ENCODE measurements around the gene GNAI2. TPM values are rescaled to one million over a fixed set of nuclear protein-coding genes. Genes with fewer than 3 reads are reported as not detected.

The GNAI2 gene
- total RNA-seq = 100 to 1,000 TPM; 493 to 519 TPM

DNA sequence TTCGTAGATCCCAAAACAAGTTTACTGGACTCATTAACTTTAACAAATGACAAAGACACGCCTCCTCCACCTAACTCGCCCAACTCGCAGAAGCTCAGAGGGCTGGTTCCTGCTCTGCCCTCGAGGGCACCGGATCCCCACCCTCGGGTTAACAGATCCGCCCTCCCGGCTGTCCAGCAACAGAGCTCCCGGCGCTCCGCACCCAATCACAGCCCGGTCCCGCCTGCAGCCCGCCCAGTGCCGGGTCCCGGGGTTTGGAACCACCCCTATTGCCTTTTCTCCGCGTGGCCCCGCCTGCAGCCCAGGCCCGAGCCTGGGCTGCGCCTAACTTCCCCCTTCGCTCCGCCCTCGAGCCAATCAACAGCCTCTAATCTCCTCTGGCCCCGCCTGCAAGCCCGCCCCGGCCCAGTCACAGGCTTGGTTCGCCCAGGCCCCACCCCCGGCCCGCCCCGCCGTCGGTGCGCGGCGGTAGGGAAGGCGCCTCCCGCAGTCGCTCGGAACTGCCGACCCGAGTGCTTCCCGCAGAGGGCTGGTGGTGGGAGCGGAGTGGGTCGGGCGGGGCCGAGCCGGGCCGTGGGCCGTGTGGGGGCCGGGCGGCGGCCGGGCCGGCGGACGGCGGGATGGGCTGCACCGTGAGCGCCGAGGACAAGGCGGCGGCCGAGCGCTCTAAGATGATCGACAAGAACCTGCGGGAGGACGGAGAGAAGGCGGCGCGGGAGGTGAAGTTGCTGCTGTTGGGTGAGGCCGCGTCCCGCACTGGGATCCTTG, at the start of gene GNAI2:
TSS of gene GNAI2 (plus strand) at position 489 of the 768 bp plus-strand sequence. CDS start at position 621, 132 bp downstream.
- no peaks in the 10 kb centered on the region for H3K27me3 Mint-ChIP-seq
- H3K27ac Mint-ChIP-seq = peak within 1 kb of the TSS; percentile 98
- CTCF ChIA-PET = interaction anchor here (0.6 to 3.8 kb wide), 11 partner anchors 8 to 883 kb away, joined by 3 to 76 read pairs (median 5); no protein-coding TSS in a partner anchor
- H3K36me3 Mint-ChIP-seq (ENCODE audit: low read depth) = peaks cover 39% of the 10 kb centered on the region
- H3K9me3 Mint-ChIP-seq = no peaks in the 10 kb centered on the region
- DNase-seq = peak; percentile 99
- H3K4me3 Mint-ChIP-seq = peak within 1 kb of the TSS; percentile 99
- POLR2A ChIA-PET = interaction anchor here (0.6 to 5.7 kb wide), 15 partner anchors 8 to 541 kb away, joined by 3 to 87 read pairs (median 4); partner anchors contain the start of genes HYAL3, NAA80, RASSF1 and TUSC2
- H3K4me1 Mint-ChIP-seq = peaks cover 42% of the 10 kb centered on the region

DNA sequence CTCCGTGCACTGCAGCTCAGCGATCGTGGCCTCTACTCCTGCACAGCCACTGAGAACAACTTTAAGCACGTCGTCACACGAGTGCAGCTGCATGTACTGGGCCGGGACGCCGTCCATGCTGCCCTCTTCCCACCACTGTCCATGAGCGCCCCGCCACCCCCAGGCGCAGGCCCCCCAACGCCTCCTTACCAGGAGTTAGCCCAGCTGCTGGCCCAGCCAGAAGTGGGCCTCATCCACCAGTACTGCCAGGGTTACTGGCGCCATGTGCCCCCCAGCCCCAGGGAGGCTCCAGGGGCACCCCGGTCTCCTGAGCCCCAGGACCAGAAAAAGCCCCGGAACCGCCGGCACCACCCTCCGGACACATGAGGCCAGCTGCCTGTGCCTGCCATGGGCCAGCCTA, 48.3 kb upstream of the GNAI2 start:
- Mint-ChIP-seq H3K27me3 (peaks cover 3% of the 10 kb centered on the region), H3K4me1 (peaks cover 2% of the 10 kb centered on the region), H3K36me3 (ENCODE audit: low read depth) (no peaks in the 10 kb centered on the region), H3K27ac (no peak overlapping the region), H3K9me3 (no peaks in the 10 kb centered on the region), H3K4me3 (no peak overlapping the region)
- DNase-seq = no peak
- ChIA-PET CTCF (no interaction called here), POLR2A (no interaction called here)

DNA sequence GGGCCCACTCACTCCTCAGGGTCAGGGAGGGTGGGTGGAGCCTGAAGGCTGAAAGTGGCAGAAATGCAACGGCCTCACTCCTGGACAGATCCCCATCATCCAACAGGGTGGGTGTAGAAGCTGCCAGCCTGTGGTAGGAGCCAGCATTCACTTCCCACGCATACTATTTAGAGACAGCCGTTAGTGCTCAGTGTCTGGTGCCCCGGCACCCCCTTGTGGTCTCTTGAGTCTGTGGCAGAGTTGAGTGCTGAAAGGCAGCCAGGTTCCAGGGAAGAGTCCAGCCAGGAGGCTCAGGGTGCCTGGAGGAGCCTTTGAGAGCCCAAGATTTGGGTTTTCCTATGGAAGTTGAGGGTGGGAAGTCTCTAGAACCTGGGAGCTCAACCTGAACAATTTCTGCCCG, 46.7 kb upstream of the GNAI2 start:
- DNase-seq = peak; percentile 53
- peaks cover 8% of the 10 kb centered on the region for H3K27me3 Mint-ChIP-seq
- POLR2A ChIA-PET = interaction anchor here (1.2 kb wide), 1 partner anchor 63 kb away, joined by 3 read pairs; no protein-coding TSS in a partner anchor
- H3K27ac Mint-ChIP-seq = no peak overlapping the region
- H3K4me3 Mint-ChIP-seq = no peak overlapping the region
- H3K36me3 Mint-ChIP-seq (ENCODE audit: low read depth) = no peaks in the 10 kb centered on the region
- no peaks in the 10 kb centered on the region for H3K9me3 Mint-ChIP-seq
- CTCF ChIA-PET = interaction anchor here (1.0 to 3.7 kb wide), 3 partner anchors 21 to 57 kb away, joined by 3 to 34 read pairs (median 3); no protein-coding TSS in a partner anchor
- peaks cover 4% of the 10 kb centered on the region for H3K4me1 Mint-ChIP-seq

DNA sequence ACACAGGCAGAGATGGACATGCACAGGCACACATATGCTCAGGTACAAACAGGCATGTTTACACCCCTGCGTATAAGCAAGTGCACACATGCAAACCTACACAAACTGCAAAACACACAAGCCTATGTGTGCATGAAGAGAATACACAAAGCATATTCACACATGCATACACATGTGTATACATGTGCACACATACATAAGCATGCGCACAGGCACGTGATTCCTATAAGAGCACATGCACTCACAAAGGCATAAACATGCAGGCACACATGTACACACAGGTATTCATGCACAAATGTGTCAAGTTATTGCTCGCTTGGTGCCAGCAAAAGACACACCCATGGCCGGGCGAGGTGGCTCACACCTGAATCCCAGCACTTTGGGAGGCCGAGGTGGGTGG, 46.0 kb upstream of the GNAI2 start:
- H3K4me1 Mint-ChIP-seq = peaks cover 11% of the 10 kb centered on the region
- peaks cover 16% of the 10 kb centered on the region for H3K27me3 Mint-ChIP-seq
- POLR2A ChIA-PET = interaction anchor here (1.2 kb wide), 1 partner anchor 64 kb away, joined by 3 read pairs; no protein-coding TSS in a partner anchor
- H3K27ac Mint-ChIP-seq = no peak overlapping the region
- H3K36me3 Mint-ChIP-seq (ENCODE audit: low read depth) = no peaks in the 10 kb centered on the region
- H3K9me3 Mint-ChIP-seq = no peaks in the 10 kb centered on the region
- no peak overlapping the region for H3K4me3 Mint-ChIP-seq
- no peak for DNase-seq
- CTCF ChIA-PET = interaction anchor here (0.6 to 3.7 kb wide), 6 partner anchors 20 to 163 kb away, joined by 3 to 34 read pairs (median 4); no protein-coding TSS in a partner anchor

DNA sequence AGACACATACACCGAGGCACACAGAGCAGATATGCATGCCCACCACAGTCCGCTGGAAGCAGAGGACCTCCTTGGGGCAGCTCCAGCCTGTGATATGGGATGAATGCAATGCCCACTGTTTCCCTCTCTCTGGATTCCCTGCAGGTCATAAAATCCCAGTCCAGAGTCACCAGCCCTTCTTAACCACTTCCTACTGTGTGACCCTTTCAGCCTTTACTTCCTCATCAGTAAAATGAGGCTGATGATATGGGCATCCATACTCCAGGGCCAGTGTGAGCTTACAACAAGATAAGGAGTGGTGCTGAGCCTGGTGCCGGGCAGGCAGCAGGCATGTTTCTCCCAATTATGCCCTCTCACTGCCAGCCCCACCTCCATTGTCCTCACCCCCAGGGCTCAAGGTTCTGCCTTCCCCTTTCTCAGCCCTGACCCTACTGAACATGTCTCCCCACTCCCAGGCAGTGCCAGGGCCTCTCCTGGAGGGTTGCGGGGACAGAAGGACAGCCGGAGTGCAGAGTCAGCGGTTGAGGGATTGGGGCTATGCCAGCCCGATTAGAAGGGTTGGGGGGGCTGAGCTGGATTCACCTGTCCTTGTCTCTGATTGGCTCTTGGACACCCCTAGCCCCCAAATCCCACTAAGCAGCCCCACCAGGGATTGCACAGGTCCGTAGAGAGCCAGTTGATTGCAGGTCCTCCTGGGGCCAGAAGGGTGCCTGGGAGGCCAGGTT, 44.9 kb upstream of the GNAI2 start, which contains the start of gene GNAT1:
TSS of gene GNAT1 (plus strand) at position 675 of the 725 bp plus-strand sequence. CDS start 116 bp downstream, outside the sequence.
- POLR2A ChIA-PET = no interaction called here
- CTCF ChIA-PET = interaction anchor here (0.6 to 3.7 kb wide), 7 partner anchors 13 to 162 kb away, joined by 3 to 34 read pairs (median 5); no protein-coding TSS in a partner anchor
- no peaks in the 10 kb centered on the region for H3K36me3 Mint-ChIP-seq (ENCODE audit: low read depth)
- DNase-seq = no peak
- peaks cover 12% of the 10 kb centered on the region for H3K4me1 Mint-ChIP-seq
- H3K27ac Mint-ChIP-seq = no peak within 1 kb of the TSS
- H3K27me3 Mint-ChIP-seq = peaks cover 19% of the 10 kb centered on the region
- H3K9me3 Mint-ChIP-seq = no peaks in the 10 kb centered on the region
- no peak within 1 kb of the TSS for H3K4me3 Mint-ChIP-seq

DNA sequence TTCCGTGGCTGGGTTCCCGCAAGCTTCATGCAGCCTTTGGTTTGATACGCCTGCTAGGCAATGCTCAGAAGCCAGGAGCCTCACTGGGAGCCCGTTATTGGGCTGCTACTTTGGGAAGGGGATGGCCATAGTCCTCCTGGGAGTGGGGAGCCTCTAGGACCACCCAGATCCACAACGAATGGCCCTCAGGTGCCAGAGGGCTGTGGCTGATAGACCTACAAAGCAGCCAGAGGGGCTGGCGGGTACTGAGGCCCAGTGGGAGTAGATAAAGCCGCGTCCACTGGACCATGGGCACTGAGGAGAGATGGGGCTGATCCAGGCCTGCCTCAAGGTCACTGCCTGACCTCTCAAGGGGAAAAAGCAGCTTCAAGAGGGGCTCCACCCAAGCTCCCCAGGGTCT, 43.9 kb upstream of the GNAI2 start:
- Mint-ChIP-seq H3K27me3 (peaks cover 25% of the 10 kb centered on the region), H3K4me1 (peaks cover 12% of the 10 kb centered on the region), H3K9me3 (no peaks in the 10 kb centered on the region), H3K36me3 (ENCODE audit: low read depth) (no peaks in the 10 kb centered on the region), H3K27ac (no peak overlapping the region), H3K4me3 (no peak overlapping the region)
- POLR2A ChIA-PET = interaction anchor here (4.8 kb wide), 1 partner anchor 35 kb away, joined by 42 read pairs; no protein-coding TSS in a partner anchor
- CTCF ChIA-PET = interaction anchor here (0.7 to 5.1 kb wide), 12 partner anchors 12 to 108 kb away, joined by 3 to 56 read pairs (median 3); partner anchors contain the start of gene LSMEM2
- no peak for DNase-seq

DNA sequence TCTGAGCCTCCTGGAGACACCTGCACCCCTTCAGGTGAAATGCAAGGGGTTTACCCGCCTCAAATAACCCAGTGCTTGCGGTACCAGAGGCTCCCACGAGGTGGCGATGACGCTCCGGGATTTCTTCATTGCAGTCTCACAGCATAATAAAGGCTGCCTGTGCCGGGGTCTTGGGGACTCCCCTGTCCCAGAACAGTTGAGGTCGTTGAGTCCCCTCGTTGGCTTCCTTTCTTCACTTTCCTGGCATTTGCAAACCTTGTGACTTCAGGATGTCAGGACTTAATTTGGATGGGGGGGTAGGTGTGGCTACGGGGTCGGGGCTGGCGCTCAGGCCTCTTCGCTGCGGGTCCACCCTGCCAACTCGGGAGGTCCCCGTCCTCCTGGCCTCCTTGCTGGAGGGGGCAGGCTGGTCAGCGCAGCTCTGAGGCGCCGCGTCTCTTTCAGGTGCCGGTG, 43.3 kb upstream of the GNAI2 start:
- H3K4me3 Mint-ChIP-seq = no peak overlapping the region
- no peaks in the 10 kb centered on the region for H3K9me3 Mint-ChIP-seq
- ChIA-PET POLR2A (interaction anchor here (4.8 kb wide), 1 partner anchor 35 kb away, joined by 42 read pairs; no protein-coding TSS in a partner anchor), CTCF (interaction anchor here (0.7 to 5.1 kb wide), 11 partner anchors 14 to 107 kb away, joined by 3 to 56 read pairs (median 3); partner anchors contain the start of gene LSMEM2)
- H3K27me3 Mint-ChIP-seq = peaks cover 25% of the 10 kb centered on the region
- H3K36me3 Mint-ChIP-seq (ENCODE audit: low read depth) = no peaks in the 10 kb centered on the region
- H3K27ac Mint-ChIP-seq = no peak overlapping the region
- peaks cover 12% of the 10 kb centered on the region for H3K4me1 Mint-ChIP-seq
- DNase-seq = peak; percentile 85

DNA sequence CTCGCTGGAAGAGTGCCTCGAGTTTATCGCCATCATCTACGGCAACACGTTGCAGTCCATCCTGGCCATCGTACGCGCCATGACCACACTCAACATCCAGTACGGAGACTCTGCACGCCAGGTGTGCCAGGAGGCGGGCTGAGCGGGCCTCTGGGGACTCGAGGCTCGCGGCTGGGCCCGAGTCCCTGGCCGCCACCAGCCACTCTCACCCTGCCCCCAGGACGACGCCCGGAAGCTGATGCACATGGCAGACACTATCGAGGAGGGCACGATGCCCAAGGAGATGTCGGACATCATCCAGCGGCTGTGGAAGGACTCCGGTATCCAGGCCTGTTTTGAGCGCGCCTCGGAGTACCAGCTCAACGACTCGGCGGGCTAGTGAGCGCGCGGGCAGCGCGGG, 42.7 kb upstream of the GNAI2 start:
- Mint-ChIP-seq H3K27me3 (peaks cover 25% of the 10 kb centered on the region), H3K4me1 (peaks cover 12% of the 10 kb centered on the region), H3K36me3 (ENCODE audit: low read depth) (no peaks in the 10 kb centered on the region), H3K4me3 (no peak overlapping the region), H3K27ac (no peak overlapping the region), H3K9me3 (no peaks in the 10 kb centered on the region)
- CTCF ChIA-PET = interaction anchor here (1.3 to 5.1 kb wide), 5 partner anchors 19 to 85 kb away, joined by 3 to 101 read pairs (median 35); partner anchors contain the start of gene LSMEM2
- POLR2A ChIA-PET = interaction anchor here (2.0 to 4.8 kb wide), 3 partner anchors 10 to 78 kb away, joined by 8 to 42 read pairs (median 12); no protein-coding TSS in a partner anchor
- no peak for DNase-seq

DNA sequence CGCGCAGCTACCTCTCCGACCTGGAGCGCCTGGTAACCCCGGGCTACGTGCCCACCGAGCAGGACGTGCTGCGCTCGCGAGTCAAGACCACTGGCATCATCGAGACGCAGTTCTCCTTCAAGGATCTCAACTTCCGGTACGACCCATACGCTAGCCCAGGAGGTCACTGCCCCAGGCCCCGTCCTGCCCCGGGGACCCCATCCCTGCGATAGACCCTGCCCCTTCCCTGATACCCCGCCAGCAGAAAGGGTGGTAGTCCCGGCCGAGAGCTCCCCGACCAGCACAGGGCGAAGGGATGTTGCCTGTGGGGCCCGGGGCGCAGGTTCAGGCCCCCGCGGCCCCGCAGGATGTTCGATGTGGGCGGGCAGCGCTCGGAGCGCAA, 42.3 kb upstream of the GNAI2 start:
- Mint-ChIP-seq H3K36me3 (ENCODE audit: low read depth) (no peaks in the 10 kb centered on the region), H3K4me1 (peaks cover 12% of the 10 kb centered on the region), H3K27ac (no peak overlapping the region), H3K4me3 (no peak overlapping the region), H3K27me3 (peaks cover 25% of the 10 kb centered on the region), H3K9me3 (no peaks in the 10 kb centered on the region)
- ChIA-PET CTCF (interaction anchor here (1.1 to 5.1 kb wide), 10 partner anchors 12 to 131 kb away, joined by 3 to 101 read pairs (median 9); partner anchors contain the start of gene GNAI2), POLR2A (interaction anchor here (2.0 to 4.8 kb wide), 3 partner anchors 10 to 77 kb away, joined by 8 to 42 read pairs (median 12); no protein-coding TSS in a partner anchor)
- no peak for DNase-seq

DNA sequence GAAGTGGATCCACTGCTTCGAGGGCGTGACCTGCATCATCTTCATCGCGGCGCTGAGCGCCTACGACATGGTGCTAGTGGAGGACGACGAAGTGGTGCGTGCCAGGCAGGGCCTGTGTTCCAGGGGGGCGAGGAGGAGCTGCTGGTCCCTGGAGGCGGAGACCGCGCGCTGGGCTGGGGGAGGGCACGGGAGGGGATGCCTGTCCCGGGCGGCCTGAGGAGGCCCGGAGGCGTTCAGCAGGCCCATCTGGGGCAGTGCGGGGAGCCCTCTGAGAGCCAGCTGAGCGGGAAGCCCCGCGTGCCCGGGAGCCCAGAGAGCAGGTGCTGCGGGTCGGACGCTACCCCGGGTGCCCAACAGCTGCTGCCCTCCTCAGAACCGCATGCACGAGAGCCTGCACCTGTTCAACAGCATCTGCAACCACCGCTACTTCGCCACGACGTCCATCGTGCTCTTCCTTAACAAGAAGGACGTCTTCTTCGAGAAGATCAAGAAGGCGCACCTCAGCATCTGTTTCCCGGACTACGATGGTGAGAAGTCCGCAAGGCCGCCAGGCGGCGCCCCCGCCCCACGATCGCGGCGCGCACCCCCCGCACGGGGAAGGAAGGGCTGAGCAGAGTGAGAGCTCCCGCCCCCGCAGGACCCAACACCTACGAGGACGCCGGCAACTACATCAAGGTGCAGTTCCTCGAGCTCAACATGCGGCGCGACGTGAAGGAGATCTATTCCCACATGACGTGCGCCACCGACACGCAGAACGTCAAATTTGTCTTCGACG, 41.7 kb upstream of the GNAI2 start:
- Mint-ChIP-seq H3K4me3 (peak overlapping the region; percentile 17), H3K9me3 (no peaks in the 10 kb centered on the region), H3K36me3 (ENCODE audit: low read depth) (no peaks in the 10 kb centered on the region), H3K27me3 (peaks cover 27% of the 10 kb centered on the region), H3K4me1 (peaks cover 12% of the 10 kb centered on the region), H3K27ac (no peak overlapping the region)
- peak; percentile 80 for DNase-seq
- CTCF ChIA-PET = interaction anchor here (0.6 to 5.1 kb wide), 20 partner anchors 9 to 148 kb away, joined by 3 to 101 read pairs (median 5); partner anchors contain the start of gene GNAI2
- POLR2A ChIA-PET = interaction anchor here (0.9 to 4.8 kb wide), 6 partner anchors 9 to 77 kb away, joined by 3 to 42 read pairs (median 7); no protein-coding TSS in a partner anchor

DNA sequence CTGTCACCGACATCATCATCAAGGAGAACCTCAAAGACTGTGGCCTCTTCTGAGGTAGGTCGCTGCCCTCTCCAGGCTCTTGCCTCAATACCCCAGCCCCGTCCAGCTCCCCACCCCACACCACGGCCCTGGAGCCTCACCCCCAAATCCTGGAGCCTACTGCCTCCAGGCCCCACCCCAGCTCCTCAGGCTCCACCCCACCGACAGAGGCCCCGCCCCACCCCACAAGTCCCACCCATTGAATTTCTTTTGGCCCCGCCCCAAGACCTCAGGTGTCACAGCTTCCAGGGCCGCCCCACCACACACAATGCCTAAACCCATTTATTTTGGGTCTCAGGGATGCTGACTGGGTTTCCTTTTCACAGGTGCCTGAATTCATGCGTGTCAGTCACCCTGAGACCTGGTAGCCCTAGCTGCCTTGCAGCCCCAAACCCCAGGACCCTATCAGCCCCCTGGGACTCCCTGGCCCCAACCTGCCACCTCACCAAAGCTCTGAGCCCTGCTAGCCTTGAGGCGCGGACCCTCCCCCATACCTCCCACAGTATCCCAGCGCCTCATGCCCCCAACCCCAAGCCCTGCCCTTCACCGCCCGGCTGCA, 41.0 kb upstream of the GNAI2 start:
- Mint-ChIP-seq H3K4me1 (peaks cover 12% of the 10 kb centered on the region), H3K27me3 (peaks cover 27% of the 10 kb centered on the region), H3K27ac (no peak overlapping the region), H3K4me3 (no peak overlapping the region), H3K36me3 (ENCODE audit: low read depth) (no peaks in the 10 kb centered on the region), H3K9me3 (no peaks in the 10 kb centered on the region)
- ChIA-PET POLR2A (interaction anchor here (0.9 to 4.8 kb wide), 6 partner anchors 8 to 76 kb away, joined by 3 to 42 read pairs (median 7); no protein-coding TSS in a partner anchor), CTCF (interaction anchor here (0.6 to 5.1 kb wide), 21 partner anchors 8 to 849 kb away, joined by 3 to 101 read pairs (median 4); partner anchors contain the start of gene GNAI2)
- DNase-seq = peak; percentile 50
